H1 (cell line): Measurements from ENCODE around the gene COL4A1. TPM values are rescaled to one million over a fixed set of nuclear protein-coding genes. Genes with fewer than 3 reads are reported as not detected.

ENCODE experiments used
- CTCF ChIA-PET: fragments of 300-600 bp; sonication (Branson Sonifier 250); formaldehyde crosslinking; loops from one replicate; lab custom pipeline; 2021; ENCODE audit not compliant: partially characterized antibody; lab: Charles Lee
- POLR2A ChIA-PET: fragments of 300-600 bp; sonication (Branson Sonifier 250); formaldehyde crosslinking; loops from one replicate; lab custom pipeline; 2021; ENCODE audit warnings: inconsistent platforms; ENCODE audit not compliant: partially characterized antibody; lab: Charles Lee
- DNase-seq, 2 experiments: peaks; one replicate each; pipeline versions ENCODE4 v3.0.0 to v3.0.0-alpha.2; 2010 to 2022; ENCODE audit warnings: low spot score in 2 of 2, low read depth in 1 of 2, mixed read lengths in 1 of 2
- FAIRE-seq: peaks from 2 replicates; lab custom pipeline; 2011; peaks lifted over from hg19 to GRCh38; lab: Jason Lieb, UNC
- H2AFZ ChIP-seq: 2 replicates; pipeline ENCODE4 v1.8.1; 2012; ENCODE audit warnings: low read length, inconsistent platforms
- H2AK5ac ChIP-seq: 2 replicates; pipeline ENCODE4 v1.6.1; 2013; ENCODE audit warnings: low read depth, low read length
- H2BK120ac ChIP-seq: replicated peaks from 2 replicates; pipeline ENCODE3; 2013; ENCODE audit warnings: low read depth, low read length, inconsistent platforms
- H2BK12ac ChIP-seq: 2 replicates; pipeline ENCODE4 v1.6.1; 2013; ENCODE audit warnings: low read depth, low read length
- H2BK15ac ChIP-seq: 2 replicates; pipeline ENCODE4 v1.6.1; 2013; ENCODE audit warnings: low read length
- H2BK20ac ChIP-seq: 2 replicates; pipeline ENCODE4 v1.6.1; 2013; ENCODE audit warnings: low read length
- H2BK5ac ChIP-seq: 2 replicates; pipeline ENCODE4 v1.6.1; 2013; ENCODE audit warnings: low read depth, low read length
- H3K14ac ChIP-seq: 2 replicates; pipeline ENCODE4 v1.6.1; 2013; ENCODE audit warnings: inconsistent platforms; ENCODE audit not compliant: insufficient read length
- H3K18ac ChIP-seq: 2 replicates; pipeline ENCODE4 v1.6.1; 2013; ENCODE audit warnings: low read length; ENCODE audit errors: extremely low read depth
- H3K23ac ChIP-seq: 2 replicates; pipeline ENCODE4 v1.6.1; 2013; ENCODE audit warnings: inconsistent platforms; ENCODE audit not compliant: insufficient read length
- H3K23me2 ChIP-seq: 2 replicates; pipeline ENCODE4 v1.6.1; 2013; ENCODE audit warnings: low read depth, low read length
- H3K27ac ChIP-seq: 2 replicates; pipeline ENCODE4 v1.6.1; 2011; ENCODE audit warnings: low read depth, low read length, inconsistent platforms
- H3K27me3 ChIP-seq, 4 experiments: replicated peaks in 1 of 4; 1 replicate in 1 of 4; 2 replicates in 3 of 4; pipeline versions ENCODE4 v1.6.1 to v1.8.1; 2011 to 2013; ENCODE audit warnings: low read length in 3 of 4, mild to moderate bottlenecking in 3 of 4, inconsistent platforms in 2 of 4, mixed read lengths in 2 of 4, moderate library complexity in 1 of 4; ENCODE audit not compliant: control insufficient read depth in 3 of 4, insufficient read depth in 3 of 4; ENCODE audit errors: extremely low read depth in 1 of 4
- H3K36me3 ChIP-seq, 4 experiments: 2 replicates each; pipeline versions ENCODE4 v1.6.1 to v1.8.1; 2011 to 2013; ENCODE audit warnings: mild to moderate bottlenecking in 4 of 4, low read length in 3 of 4, moderate library complexity in 2 of 4, control low read depth in 1 of 4, inconsistent platforms in 1 of 4; ENCODE audit not compliant: insufficient read depth in 4 of 4, control insufficient read depth in 2 of 4
- H3K4ac ChIP-seq: replicated peaks from 2 replicates; pipeline ENCODE3; 2013; ENCODE audit warnings: low read length, low read depth, mixed read lengths, inconsistent platforms; ENCODE audit not compliant: insufficient read length
- H3K4me1 ChIP-seq, 4 experiments: replicated peaks in 1 of 4; 1 replicate in 1 of 4; 2 replicates in 3 of 4; pipeline versions ENCODE4 v1.6.1 to v1.8.1; 2011 to 2013; ENCODE audit warnings: low read length in 3 of 4, inconsistent platforms in 2 of 4, mixed read lengths in 1 of 4; ENCODE audit not compliant: insufficient read depth in 4 of 4, control insufficient read depth in 3 of 4
- H3K4me2 ChIP-seq, 2 experiments: 2 replicates each; pipeline versions ENCODE4 v1.6.1 to v1.8.1; 2011 to 2013; ENCODE audit warnings: low read depth in 2 of 2, low read length in 2 of 2, control low read depth in 1 of 2, inconsistent platforms in 1 of 2, mild to moderate bottlenecking in 1 of 2; ENCODE audit not compliant: insufficient read depth in 1 of 2
- H3K4me3 ChIP-seq, 4 experiments: fragments of 200-600, 300-600 bp in 1 of 4; sonication (generic), shearing (Covaris generic), sonication (Bioruptor Twin) in 1 of 4; 2 replicates each; pipeline versions ENCODE4 v1.5.1 to v1.8.1; 2011 to 2016; ENCODE audit warnings: low read length in 4 of 4, low read depth in 3 of 4, control low read depth in 2 of 4, inconsistent platforms in 2 of 4, mild to moderate bottlenecking in 2 of 4, mixed read lengths in 1 of 4, moderate library complexity in 1 of 4; ENCODE audit not compliant: insufficient read depth in 2 of 4; ENCODE audit errors: extremely low read depth in 1 of 4
- H3K56ac ChIP-seq: replicated peaks from 2 replicates; pipeline ENCODE3; 2013; ENCODE audit warnings: low read depth, mild to moderate bottlenecking, mixed read lengths, low read length, inconsistent platforms; ENCODE audit not compliant: insufficient read length
- H3K79me1 ChIP-seq: 2 replicates; pipeline ENCODE4 v1.6.1; 2013; ENCODE audit warnings: low read depth, low read length, control low read depth
- H3K79me2 ChIP-seq, 2 experiments: 2 replicates each; pipeline versions ENCODE4 v1.6.1 to v1.8.1; 2012 to 2013; ENCODE audit warnings: low read length in 2 of 2, mild to moderate bottlenecking in 2 of 2, inconsistent platforms in 1 of 2; ENCODE audit not compliant: insufficient read depth in 2 of 2, control insufficient read depth in 1 of 2
- H3K9ac ChIP-seq, 4 experiments: replicated peaks in 1 of 4; 1 replicate in 1 of 4; 2 replicates in 3 of 4; pipeline versions ENCODE4 v1.6.1 to v1.8.1; 2011 to 2013; ENCODE audit warnings: low read depth in 3 of 4, low read length in 3 of 4, control low read depth in 2 of 4, mild to moderate bottlenecking in 2 of 4, moderate library complexity in 2 of 4, inconsistent platforms in 1 of 4; ENCODE audit errors: extremely low read depth in 1 of 4
- H3K9me3 ChIP-seq, 2 experiments: 2 replicates each; pipeline versions ENCODE4 v1.6.1 to v1.8.1; 2012 to 2013; ENCODE audit warnings: mild to moderate bottlenecking in 2 of 2, moderate library complexity in 2 of 2, control low read depth in 1 of 2, inconsistent platforms in 1 of 2, low read depth in 1 of 2, low read length in 1 of 2, mixed read lengths in 1 of 2; ENCODE audit not compliant: insufficient read depth in 2 of 2
- H4K20me1 ChIP-seq, 2 experiments: replicated peaks in 1 of 2; 2 replicates each; pipeline versions ENCODE3 to v1.8.1; 2011 to 2013; ENCODE audit warnings: inconsistent platforms in 2 of 2, low read length in 2 of 2, mild to moderate bottlenecking in 1 of 2; ENCODE audit not compliant: insufficient read depth in 2 of 2, control insufficient read depth in 1 of 2
- H4K5ac ChIP-seq: 2 replicates; pipeline ENCODE4 v1.6.1; 2013; ENCODE audit warnings: low read length, low read depth, mixed read lengths, inconsistent platforms; ENCODE audit not compliant: insufficient read length
- H4K8ac ChIP-seq: 2 replicates; pipeline ENCODE4 v1.8.0; 2013; ENCODE audit warnings: mild to moderate bottlenecking, moderate library complexity, low read length, inconsistent platforms; ENCODE audit not compliant: insufficient read depth; ENCODE audit errors: extremely low read depth
- H4K91ac ChIP-seq: replicated peaks from 2 replicates; pipeline ENCODE3; 2013; ENCODE audit warnings: low read length, mixed read lengths, inconsistent platforms; ENCODE audit not compliant: insufficient read length
- CTBP2 ChIP-seq: IDR thresholded peaks from 2 replicates; pipeline ENCODE4 v1.7.0; 2011; ENCODE audit warnings: borderline replicate concordance, mild to moderate bottlenecking, moderate library complexity, mixed read lengths, low read length; ENCODE audit not compliant: insufficient read depth, insufficient read length
- JUN ChIP-seq: IDR thresholded peaks from 2 replicates; pipeline ENCODE4 v1.6.1; 2011; ENCODE audit warnings: low read depth, mild to moderate bottlenecking, improper control_type of control experiment, low read length
- MAFK ChIP-seq: IDR thresholded peaks from 2 replicates; pipeline ENCODE4 v1.6.1; 2012; ENCODE audit warnings: low read depth, mild to moderate bottlenecking, improper control_type of control experiment, low read length
- POLR2A ChIP-seq, 2 experiments: IDR thresholded peaks; 1 replicate in 1 of 2; 2 replicates in 1 of 2; pipeline ENCODE4 v1.6.1; 2011; ENCODE audit warnings: low read depth in 2 of 2, low read length in 2 of 2, mild to moderate bottlenecking in 2 of 2; ENCODE audit errors: control extremely low read depth in 1 of 2
- POLR2AphosphoS5 ChIP-seq: IDR thresholded peaks from 2 replicates; pipeline ENCODE4 v1.6.1; 2011; ENCODE audit warnings: low read depth, low read length
- SIN3A ChIP-seq, 2 experiments: IDR thresholded peaks in 1 of 2; conservative IDR thresholded peaks in 1 of 2; 2 replicates each; pipeline ENCODE4 v1.6.1; 2011 to 2012; ENCODE audit warnings: low read length in 2 of 2, improper control_type of control experiment in 1 of 2, low read depth in 1 of 2, mild to moderate bottlenecking in 1 of 2
- TAF1 ChIP-seq: IDR thresholded peaks from 2 replicates; pipeline ENCODE4 v1.6.1; 2011; ENCODE audit warnings: mild to moderate bottlenecking, low read depth, low read length
- TBP ChIP-seq: IDR thresholded peaks from 2 replicates; pipeline ENCODE4 v1.6.1; 2011; ENCODE audit warnings: low read depth, low read length, improper control_type of control experiment
- TCF12 ChIP-seq: IDR thresholded peaks from 2 replicates; pipeline ENCODE4 v1.6.1; 2011; ENCODE audit warnings: low read depth, mild to moderate bottlenecking, low read length
- TEAD4 ChIP-seq: IDR thresholded peaks from 2 replicates; pipeline ENCODE4 v1.6.1; 2012; ENCODE audit warnings: low read depth, low read length, inconsistent platforms, mixed read lengths
- WGBS, 2 experiments: shearing (Covaris generic) in 1 of 2; methylation state at CpG; one replicate each; pipeline versions ENCODE4 v1.1.6 to v1.1.7; 2013 to 2015; ENCODE audit warnings: low lambda C conversion rate in 2 of 2, mixed read lengths in 2 of 2, inconsistent platforms in 1 of 2, low coverage in 1 of 2, missing lambda C conversion rate in 1 of 2; ENCODE audit not compliant: insufficient replicate concordance in 2 of 2, insufficient coverage in 1 of 2, insufficient read length in 1 of 2; ENCODE audit errors: extremely low coverage in 1 of 2, missing lambda C conversion rate in 1 of 2; 5-methylcytosine and 5-hydroxymethylcytosine counted together
- polyA plus RNA-seq, 7 experiments: library from polyadenylated mRNA; depleted of rRNA in 3 of 7; stranded (reverse) in 5 of 7; unstranded in 2 of 7; fragments of >200 nt in 5 of 7; fragments of 200-250 nt in 2 of 7; gene quantifications; 1 replicate in 5 of 7; 2 replicates in 1 of 7; 4 replicates in 1 of 7; pipeline versions ENCODE4 v1.2.1 to v1.2.3, GENCODE V29; 2011 to 2013; ENCODE audit warnings: missing spikeins in 2 of 7, mixed read lengths in 2 of 7
- total RNA-seq: library from RNA; stranded (reverse); fragmentation: NEBNext Ultra II Directional; extraction: Animal tissue kit (Norgen Biotek cat#: 25700); gene quantifications from 2 replicates; pipeline ENCODE4 v1.2.1, GENCODE V29; 2021
- TF ChIP-seq, protein P1 (sequence below): IDR thresholded peaks from 2 replicates; pipeline ENCODE4 v1.6.1; 2011; ENCODE audit warnings: low read depth, mild to moderate bottlenecking, low read length; ENCODE audit not compliant: insufficient read depth

COL4A1 gene
- total and polyA plus RNA-seq, 2 of the 8 experiments (the other 6 are each of a cell fraction or from before 2014, with no cell fraction given), result 30.7 to 82.0 TPM

DNA sequence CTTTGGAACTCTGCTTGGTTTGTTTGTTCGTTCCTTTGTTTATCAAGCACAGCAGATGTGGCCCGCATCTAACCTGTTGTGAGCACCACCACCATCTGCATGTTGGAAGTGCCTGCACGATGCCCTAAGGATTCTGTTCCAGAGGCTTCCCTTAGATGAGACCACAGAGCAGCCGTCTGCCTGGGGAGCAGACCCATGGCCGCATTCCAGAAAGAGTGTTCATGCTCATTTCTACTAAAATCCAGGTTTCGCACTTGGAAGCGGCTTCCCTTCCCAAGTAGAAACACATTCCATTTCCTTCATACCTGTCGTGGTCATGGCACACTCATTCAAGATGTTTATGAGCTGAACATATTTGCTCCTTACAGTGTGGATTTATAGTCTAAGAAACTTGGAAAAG, 27.3 kb upstream of the COL4A1 start:
- Histone ChIP-seq H3K9ac (no peak overlapping the region), H2BK5ac (no peak overlapping the region), H3K56ac (no peak overlapping the region), H3K36me3 (no peaks in the 10 kb centered on the region; a peak in 1 of 8 replicates), H2BK12ac (no peak overlapping the region), H2BK120ac (no peak overlapping the region), H4K20me1 (peaks cover 0 to 2% of the 10 kb centered on the region in 2 experiments), H3K23me2 (no peaks in the 10 kb centered on the region), H4K8ac (no peak overlapping the region), H3K4ac (no peak overlapping the region), H2BK15ac (no peak overlapping the region), H4K91ac (no peak overlapping the region), H3K4me3 (no peak overlapping the region), H3K14ac (no peak overlapping the region), H2BK20ac (no peak overlapping the region), H3K23ac (no peak overlapping the region), H3K4me2 (no peak overlapping the region), H3K27ac (no peak overlapping the region), H4K5ac (no peak overlapping the region), H3K27me3 (no peaks in the 10 kb centered on the region), H2AK5ac (no peak overlapping the region), H3K79me1 (peaks cover 3% of the 10 kb centered on the region; the same call in 1 of the 2 replicates), H3K18ac (no peak overlapping the region), H3K79me2 (no peaks in the 10 kb centered on the region), H3K4me1 (peaks cover 0 to 8% (median 2%) of the 10 kb centered on the region in 4 experiments; a peak in 5 of 7 replicates), H2AFZ (no peak overlapping the region), H3K9me3 (no peaks in the 10 kb centered on the region)
- ChIA-PET CTCF (interaction anchor here (0.9 to 3.4 kb wide), 4 partner anchors 9 to 19 kb away, joined by 3 to 17 read pairs (median 4); no protein-coding TSS in a partner anchor), POLR2A (no interaction called here)
- 91% methylated on average over 8 of the region's 8 CpGs; no CpG with 5 or more reads in 1 of the 2 experiments for WGBS, 2 experiments
- no peak for DNase-seq
- no peak for FAIRE-seq
- TF ChIP-seq TCF12 (no peak), JUN (no peak), SIN3A (conservative IDR thresholded peaks at IDR 0.05 in 1 of 2, IDR thresholded peaks at IDR 0.05 in 1 of 2; ENCODE audit: low read depth in 1 of 2, low read length in 2 of 2) (no peak), TBP (no peak), POLR2A (IDR thresholded peaks at IDR 0.05; ENCODE audit: control extremely low read depth in 1 of 2, low read depth in 2 of 2, low read length in 2 of 2) (no peak), POLR2AphosphoS5 (no peak), TAF1 (no peak), TEAD4 (no peak), CTBP2 (no peak), MAFK (no peak)
- TF ChIP-seq, protein P1, sequence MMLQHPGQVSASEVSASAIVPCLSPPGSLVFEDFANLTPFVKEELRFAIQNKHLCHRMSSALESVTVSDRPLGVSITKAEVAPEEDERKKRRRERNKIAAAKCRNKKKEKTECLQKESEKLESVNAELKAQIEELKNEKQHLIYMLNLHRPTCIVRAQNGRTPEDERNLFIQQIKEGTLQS, result no peak
